ENCODE data around the gene MAGI2. TPM values are rescaled to one million over a fixed set of nuclear protein-coding genes. Genes with fewer than 3 reads are reported as not detected.
"Not testable (repeated sequence)": the region's sequence is repeated elsewhere in the genome, so short reads cannot be mapped to it uniquely, and the experiment has no call there.

Gene MAGI2
- polyA plus RNA-seq, 4 donors, result 32.0 to 38.7 (median 33.7) TPM

DNA sequence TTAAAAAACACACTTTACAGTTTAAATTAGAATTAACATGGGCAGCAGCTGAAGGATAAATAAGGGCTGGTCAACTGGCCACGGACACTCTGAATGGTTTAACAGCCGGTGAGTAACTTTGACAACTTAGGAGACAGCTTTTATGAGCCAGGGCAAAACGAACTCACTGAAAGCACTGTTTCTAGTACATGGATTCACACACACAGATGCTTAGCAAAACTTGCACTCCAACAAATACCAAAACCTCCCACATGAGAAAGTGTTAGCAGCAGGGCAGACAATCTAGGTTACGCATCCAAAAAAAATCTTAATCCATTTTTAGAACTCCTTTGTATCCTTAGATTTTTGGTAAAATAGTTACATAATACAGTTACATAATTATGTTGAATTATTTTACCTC, 1168.5 kb downstream of the MAGI2 start:
- DNase-seq (ENCODE audit: low read depth in 4 of 4, low spot score in 2 of 4), result peak in 1 of 4 donors; percentile 1

DNA sequence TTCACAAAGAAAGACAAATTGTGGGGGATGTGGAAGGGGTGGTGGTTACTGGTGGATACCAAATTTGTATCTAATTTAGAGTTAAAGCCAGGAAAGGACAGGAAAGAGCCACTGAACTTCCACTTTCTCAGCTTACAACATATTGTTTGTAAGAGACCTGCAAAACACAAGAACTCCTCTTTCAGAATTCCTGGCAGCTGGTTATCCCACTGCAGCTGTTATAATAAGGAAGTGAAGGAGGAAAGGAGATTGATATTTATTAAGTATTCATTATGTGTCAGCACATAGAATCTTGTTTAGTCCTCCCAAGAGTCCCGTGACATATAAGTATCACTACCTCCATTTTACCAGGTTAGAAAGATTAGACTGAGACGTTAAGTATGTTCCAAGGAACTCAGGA, 1173.2 kb downstream of the MAGI2 start:
- DNase-seq (ENCODE audit: low read depth in 4 of 4, low spot score in 2 of 4), result no peak

DNA sequence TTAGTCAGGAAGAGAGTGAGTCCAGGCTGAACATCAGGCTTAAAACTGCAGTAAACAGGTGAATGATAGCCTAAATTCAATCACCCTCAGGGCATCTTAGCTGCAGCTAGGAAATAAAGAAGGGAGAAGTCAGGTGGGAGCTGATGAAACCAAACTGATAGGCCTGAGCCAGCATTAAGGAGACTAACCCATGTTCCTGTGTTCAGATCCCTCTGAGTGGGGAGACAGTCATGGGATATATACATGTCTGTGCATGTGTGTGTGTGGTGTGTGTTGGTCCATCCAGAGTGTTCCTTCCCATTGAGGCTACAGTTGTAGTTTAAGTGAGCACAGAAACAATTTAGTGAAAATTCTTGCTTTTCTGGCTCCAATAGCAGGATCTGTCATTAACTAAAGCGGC, 1174.0 kb downstream of the MAGI2 start:
- no peak for DNase-seq (ENCODE audit: low read depth in 4 of 4, low spot score in 2 of 4)

DNA sequence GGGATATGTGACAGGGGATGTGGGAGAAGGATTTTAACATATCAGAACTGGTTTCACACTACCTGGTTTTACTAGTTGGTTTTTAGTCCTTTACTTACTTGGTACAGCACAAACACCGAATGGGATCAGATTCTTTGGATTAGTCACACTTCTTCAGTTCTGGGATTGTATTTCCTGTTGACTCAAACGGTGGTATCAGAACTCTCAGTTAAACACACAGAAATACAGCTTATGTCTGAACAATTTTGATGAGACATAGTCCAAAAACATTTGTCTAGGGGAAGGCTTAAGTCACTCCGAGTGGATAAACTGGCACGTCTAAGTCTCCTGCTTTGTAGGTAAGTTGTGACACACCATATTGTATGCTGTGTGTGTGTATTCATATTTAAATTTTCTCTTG, 1174.4 kb downstream of the MAGI2 start:
- no peak for DNase-seq (ENCODE audit: low read depth in 4 of 4, low spot score in 2 of 4)

DNA sequence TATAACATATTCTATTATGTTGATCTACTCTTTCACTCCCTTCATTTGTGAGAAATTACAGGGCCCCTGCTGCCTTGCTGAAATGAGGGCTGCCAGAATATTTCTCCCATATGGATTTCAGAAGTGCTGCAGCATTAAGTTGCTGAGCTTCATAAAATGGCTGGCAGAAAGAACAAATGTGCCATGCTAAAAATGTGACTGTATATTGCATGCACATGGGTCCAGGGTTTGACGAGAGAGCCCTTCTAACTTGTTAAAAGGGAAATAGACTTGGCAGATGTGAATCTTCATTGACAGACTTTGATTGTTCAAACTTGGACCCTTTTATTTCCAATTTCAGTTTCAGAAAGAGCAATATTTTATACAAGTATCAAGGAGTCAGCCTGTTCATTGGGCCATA, 1186.3 kb downstream of the MAGI2 start:
- DNase-seq (ENCODE audit: low read depth in 4 of 4, low spot score in 2 of 4), result no peak

DNA sequence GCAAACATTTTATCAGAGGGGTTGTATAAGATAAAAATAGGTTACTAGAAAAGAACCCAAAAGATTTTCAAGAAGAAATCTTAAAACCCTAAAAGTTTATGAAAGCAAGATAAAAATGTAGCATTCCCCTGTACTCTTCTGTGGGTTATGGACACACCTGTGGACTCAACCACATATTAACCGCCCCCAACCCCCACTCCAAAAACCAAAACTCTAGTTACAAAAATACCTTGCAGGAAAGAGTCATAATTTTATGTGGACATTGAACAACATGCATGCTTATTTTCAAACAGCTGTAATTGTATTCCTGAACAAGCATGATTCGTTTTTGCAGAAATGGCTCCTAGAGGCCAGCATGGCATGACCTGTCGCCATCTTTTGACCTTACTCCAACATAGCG, 1188.0 kb downstream of the MAGI2 start:
- no peak for DNase-seq (ENCODE audit: low read depth in 4 of 4, low spot score in 2 of 4)

DNA sequence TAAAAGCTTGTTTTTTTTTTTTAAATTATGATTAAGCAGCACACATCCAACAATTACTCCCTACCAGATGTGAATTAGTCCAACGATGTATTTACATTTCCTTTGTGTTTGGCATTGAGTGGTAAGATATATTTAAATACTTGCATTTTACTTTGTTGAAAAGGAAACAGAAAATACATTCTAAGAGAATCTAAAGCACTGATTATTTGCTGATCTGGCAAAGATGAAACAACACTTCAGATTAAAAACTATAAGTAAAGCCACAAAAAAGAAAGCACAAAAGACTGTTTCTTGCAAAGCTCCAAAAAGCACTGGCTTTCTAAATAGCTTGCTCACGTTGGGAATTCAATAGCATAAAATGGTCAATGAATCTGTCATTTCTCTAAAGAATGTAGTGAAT, 1188.4 kb downstream of the MAGI2 start:
- no peak for DNase-seq (ENCODE audit: low read depth in 4 of 4, low spot score in 2 of 4)

DNA sequence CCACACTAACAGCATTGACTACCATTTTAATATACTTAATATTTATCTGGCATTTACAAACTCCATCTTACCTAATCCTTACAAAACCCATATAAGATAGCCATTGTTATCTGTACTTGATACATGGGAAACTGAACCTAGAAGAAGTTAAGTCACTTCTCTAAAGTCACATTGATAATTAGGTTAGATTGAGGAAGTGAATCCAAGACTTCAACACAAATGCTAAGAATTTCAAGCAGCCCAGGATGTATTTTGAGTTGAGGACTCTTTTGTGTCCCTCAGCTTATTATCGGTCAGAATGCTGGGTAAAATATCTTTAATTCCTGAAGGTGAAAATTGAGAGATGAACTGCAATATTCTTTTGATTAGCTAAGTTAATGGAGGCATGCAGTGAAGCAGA, 1189.4 kb downstream of the MAGI2 start:
- no peak for DNase-seq (ENCODE audit: low read depth in 4 of 4, low spot score in 2 of 4)

DNA sequence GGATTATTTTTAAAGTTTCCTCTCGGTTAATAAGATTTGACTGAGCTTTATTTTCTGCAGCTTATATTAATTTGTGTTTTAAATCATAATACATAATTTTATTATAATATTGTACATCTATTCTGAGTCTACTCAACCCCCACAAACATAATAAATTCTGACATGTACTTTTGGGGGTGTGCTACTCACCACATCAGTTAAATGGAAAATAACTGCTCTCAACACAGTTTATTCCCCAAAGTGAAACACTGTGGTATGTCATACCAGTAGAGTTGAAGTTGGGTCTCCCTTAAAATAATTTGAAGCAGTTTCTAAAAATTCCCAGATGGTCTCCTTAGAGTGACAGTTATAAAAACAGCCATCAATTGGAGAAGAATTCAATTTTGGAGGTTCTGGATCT, 1191.7 kb downstream of the MAGI2 start:
- DNase-seq (ENCODE audit: low read depth in 4 of 4, low spot score in 2 of 4), result no peak

DNA sequence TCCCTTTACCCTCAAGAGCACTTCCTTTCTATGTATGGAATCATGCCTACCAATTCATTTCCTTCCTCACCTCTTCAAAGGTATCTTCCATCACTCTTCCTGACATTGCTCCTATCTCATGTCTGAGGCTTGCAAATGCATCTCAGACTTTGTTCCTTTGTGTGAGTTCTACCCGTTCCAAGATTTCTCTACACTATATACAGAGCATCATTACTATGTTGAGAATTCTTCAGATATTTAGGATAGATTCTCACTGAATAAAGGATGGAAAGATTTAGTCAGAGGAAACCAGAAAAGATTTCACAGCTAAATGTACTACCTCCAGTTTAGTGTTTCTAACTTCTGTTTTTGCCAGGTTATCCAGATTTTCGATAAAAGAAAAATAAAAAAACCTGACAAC, 1192.2 kb downstream of the MAGI2 start:
- DNase-seq (ENCODE audit: low read depth in 4 of 4, low spot score in 2 of 4), result no peak

DNA sequence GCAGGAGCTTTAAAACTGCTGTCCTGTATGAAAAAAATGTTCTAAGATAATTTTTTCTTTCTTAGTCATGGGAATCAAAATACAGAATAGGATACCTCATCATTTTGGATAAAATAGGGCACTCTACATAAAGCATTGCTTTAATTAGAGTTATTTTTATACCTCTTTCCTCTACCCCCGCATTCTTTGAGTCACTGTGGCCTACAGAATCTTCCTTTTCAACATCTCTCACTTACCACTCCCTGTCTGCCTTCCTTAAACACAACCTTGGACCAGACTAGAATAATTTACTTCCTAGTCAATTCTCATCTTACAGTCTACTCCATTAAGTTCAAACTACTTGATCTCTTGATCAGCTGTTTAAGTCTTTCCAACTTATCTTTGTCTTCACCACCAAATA, 1192.6 kb downstream of the MAGI2 start:
- no peak for DNase-seq (ENCODE audit: low read depth in 4 of 4, low spot score in 2 of 4)

DNA sequence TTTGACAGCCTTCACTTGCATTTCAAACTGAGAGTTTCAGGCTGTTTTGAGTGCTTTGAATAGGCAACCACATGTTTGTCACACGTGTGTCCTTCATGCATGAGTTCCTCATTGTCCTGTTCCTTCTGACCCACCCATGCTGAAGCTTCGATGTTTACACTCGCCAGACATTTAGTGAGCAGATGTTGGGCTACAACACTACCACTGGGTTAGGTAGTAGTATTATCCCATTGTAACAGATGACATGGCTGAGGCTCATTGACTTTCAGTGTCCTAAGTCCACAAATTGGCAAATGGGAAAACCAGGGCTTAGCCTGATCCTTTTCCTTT, 1198.8 kb downstream of the MAGI2 start:
- DNase-seq (ENCODE audit: low read depth in 4 of 4, low spot score in 2 of 4), result no peak

DNA sequence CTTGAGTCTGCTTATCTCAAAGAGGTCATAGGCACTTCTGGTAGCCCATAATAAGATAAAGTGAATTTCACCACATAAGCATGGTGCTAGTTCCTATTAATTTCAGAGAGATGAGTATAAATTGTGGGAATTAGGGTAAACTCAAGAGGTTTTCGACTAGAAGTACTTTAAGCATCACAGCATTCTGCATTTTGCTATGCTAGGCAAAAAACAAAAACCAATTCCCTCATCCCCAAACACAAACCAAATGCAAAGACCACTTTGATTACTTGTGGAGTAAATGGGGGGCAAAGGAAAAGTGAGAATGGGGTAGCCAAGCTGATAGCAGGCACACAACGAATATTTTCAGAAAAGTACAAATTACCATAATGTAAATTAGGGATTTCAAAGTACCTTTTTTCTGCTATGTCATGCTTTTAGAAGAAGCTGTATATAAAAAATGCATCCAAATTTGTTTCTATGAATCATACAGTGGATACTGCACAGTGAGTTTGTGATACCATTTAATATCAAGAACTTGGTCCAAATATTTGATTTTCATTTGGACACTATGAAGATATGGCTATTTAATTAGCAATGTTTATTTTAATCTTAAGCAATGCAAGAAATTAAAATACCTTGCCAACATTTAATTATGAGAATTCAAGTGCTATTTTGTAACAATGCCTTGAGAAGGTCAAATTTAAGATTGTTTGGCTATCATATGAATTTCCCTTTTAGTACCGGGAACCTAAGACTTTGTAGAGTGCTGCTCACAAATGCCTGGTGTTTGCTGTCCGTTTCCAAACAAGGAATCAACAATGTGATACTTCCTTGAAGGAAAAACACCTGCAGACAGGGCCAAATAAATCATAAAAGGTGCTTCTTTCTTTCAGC, 1199.4 kb downstream of the MAGI2 start:
- DNase-seq (ENCODE audit: low read depth in 4 of 4, low spot score in 2 of 4), result no peak

DNA sequence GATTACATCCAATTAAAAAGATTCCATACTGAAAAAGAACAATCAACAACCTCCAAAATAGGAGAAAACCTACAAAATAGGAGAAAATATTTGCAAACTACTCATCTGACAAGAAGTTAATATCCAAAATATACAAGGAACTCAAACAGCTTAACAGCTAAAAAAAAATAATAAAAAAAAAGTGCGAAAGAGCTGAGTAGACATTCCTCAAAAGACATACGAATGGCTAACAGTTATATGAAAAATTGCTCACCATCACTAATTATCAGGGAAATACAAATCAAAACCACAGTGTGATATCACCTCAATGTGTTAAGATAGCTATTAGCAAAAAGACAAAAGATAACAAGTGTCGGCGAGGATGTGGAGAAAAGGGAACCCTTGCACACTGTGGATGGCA, 1204.6 kb downstream of the MAGI2 start:
- no peak for DNase-seq (ENCODE audit: low read depth in 4 of 4, low spot score in 2 of 4)

DNA sequence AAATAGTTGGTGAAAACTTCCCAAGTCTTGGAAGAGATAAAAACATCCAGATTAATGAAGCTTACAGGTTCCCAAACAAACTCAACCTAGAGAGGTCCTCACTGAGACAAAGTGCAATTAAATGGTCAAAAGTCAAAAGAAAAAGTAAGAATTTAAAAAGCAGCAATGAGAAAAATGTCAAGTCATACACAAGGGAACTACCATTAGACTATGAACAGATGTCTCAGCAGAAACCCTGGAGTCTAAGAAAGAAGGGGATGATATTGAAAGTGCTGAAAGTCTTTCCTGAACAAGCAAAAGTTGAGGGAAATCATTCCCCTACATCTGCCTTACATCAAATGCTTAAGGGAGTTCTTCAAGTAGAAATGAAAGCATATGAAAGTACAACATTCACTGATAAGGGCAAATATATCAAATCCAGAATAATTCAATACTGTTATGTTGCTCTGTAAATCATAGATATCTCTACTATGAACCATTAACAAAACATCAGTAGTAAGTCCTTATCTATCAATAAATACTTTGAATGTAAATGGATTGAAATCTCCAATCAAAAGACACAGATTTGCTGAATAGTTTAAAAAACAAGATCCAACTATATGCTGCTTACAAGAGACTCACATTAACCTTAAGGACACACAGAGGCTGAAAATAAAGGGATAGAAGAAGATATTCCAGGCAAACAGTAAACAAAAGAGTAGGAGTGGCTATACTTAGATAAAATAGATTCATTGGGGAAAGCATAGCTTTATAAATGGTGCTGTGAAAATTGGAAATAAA, 1205.4 kb downstream of the MAGI2 start:
- no peak for DNase-seq (ENCODE audit: low read depth in 4 of 4, low spot score in 2 of 4)

DNA sequence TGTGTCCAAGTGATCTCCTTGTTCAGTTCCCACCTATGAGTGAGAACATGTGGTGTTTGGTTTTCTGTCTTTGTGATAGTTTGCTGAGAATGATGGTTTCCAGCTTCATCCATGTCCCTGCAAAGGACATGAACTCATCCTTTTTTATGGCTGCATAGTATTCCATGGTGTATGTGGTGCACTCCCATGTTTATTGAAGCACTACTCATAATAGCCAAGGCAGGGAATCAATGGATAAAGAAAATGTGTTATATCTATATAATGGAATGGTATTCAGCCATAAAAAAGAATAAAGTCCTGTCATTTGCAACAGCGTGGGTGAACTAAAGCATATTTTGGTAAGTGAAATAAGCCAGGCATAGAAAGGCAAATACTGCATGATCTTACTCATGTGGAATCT, 1213.3 kb downstream of the MAGI2 start:
- not testable (repeated sequence) for DNase-seq (ENCODE audit: low read depth in 4 of 4, low spot score in 2 of 4)

DNA sequence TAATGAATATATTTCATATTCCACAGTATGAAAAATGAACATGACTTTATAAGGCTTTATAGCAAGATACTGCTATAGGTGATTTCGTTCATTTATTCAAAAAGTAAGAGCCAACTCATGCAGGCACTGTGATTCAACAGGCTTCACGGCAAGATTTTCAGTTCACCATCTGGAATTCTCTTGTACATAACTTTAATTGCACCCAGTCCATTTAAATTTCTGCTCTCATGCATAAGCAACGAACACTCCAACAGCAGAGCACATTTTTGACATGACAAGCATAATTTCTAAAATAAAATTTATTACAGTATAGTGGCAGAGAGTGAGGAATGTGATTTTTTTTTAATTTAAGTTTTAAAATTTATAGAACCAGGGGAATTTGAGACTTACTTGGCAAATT, 1218.8 kb downstream of the MAGI2 start:
- DNase-seq (ENCODE audit: low read depth in 4 of 4, low spot score in 2 of 4), result no peak

DNA sequence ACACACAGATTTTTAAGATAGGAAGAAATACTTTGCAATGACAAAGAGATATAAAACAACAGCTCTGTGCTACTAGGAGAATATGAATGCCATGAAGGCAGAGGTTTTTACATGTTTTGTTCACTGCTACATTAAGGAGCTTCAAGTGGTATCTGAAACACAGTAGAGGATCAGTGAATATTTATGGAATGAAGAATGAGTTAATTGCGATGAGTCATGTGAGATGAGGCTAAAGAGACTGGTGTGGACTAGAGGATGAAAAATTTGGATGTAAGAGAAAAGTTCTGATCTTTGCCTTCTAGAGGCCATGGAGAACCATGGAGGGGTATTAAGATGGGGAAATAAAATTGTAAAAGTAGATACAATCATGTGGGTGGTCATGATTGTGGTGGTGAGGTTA, 1220.7 kb downstream of the MAGI2 start:
- no peak for DNase-seq (ENCODE audit: low read depth in 4 of 4, low spot score in 2 of 4)

DNA sequence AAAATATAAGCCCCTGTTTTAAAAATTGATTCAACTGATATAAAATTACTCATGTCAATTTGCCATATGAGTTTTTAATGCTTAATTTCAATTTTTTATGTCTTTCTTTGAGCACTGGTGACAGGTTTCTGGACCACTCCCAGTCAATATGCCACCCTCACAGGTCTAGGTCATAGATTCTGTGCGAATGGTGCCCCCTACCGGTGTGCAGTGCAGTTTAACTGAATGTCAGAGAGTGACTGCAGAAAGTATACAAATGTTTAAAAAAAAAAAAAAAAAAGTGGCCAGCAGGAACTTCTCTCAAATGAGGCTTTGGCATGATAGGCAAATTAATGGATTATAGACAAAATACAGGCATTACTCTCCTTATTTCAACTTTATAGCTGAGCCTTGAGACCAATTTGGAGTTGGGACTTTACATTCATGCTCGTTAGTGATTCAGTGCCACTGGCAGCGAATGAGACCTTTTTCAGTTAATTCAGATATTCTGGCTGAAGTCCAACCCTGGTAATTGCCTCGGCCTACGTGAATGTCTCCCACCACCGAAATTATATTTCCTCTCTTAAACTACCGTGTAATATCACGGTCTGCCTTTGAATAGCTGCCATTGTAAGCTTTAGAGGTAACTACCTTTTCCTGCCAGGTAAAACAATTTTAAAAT, 1227.3 kb downstream of the MAGI2 start:
- no peak for DNase-seq (ENCODE audit: low read depth in 4 of 4, low spot score in 2 of 4)

DNA sequence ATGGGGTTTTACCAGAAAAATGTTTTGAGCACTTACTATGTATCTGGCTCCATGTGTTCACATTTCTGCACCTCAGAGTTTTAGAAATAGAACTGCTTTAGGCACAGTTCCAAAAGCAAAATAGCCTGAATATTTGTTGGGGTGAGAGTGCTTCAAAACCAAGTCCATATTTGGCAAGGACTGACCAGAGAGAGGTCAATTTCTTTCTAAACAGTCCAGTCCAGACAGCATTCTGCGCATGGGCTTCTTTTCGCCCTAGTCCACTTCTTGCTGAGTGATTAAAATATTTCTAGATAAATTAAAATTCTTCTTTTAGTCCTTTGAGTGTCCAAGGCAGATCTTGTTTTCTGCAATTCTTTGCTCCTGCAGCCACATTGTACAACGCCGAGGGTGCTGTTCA, 1227.9 kb downstream of the MAGI2 start:
- DNase-seq (ENCODE audit: low read depth in 4 of 4, low spot score in 2 of 4), result no peak

DNA sequence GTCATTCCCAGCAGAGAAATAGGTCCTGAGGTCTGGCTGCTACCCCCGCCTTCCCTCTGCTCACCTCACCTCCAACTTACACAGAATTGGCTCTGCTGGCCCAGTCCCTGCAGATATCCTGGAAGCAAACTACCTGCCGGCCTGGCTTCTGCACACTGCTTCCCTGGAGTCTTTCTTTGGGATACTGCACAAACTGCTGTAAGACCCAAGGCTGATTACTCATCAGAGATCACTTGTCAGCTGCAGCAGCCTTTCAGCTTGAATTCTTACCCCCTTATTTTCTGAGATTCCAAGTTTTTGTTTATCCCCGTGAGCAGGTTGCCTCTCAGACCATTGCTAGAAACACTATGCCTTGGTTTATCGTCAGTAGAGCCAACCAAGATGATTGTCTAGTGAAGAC, 1228.5 kb downstream of the MAGI2 start:
- DNase-seq (ENCODE audit: low read depth in 4 of 4, low spot score in 2 of 4), result no peak

DNA sequence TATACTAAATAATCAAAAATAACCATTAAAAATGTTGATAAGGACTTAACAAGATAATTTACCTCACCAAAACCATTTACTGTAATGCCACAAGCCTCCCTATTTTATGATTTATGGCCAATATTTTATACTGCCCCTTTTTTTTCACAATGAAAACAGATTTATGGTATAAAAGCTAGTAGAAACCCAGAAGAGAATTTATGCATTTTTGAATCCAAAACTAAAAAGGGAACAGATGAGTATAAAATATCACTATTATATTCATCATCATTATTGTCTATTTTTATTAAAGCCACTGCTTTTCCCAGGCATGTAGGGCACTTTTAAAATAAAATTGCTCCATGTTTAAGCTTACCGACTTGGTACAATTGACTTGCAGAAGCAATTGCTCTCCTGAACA, 1229.9 kb downstream of the MAGI2 start:
- no peak for DNase-seq (ENCODE audit: low read depth in 4 of 4, low spot score in 2 of 4)

All from left renal cortex interstitium (tissue), 4 donors.